Osteoblast (primary cell): Measurements from ENCODE around the gene SIPA1L3. TPM values are rescaled to one million over a fixed set of nuclear protein-coding genes. Genes with fewer than 3 reads are reported as not detected.
"Not testable (repeated sequence)": the region's sequence is repeated elsewhere in the genome, so short reads cannot be mapped to it uniquely, and the experiment has no call there.

ENCODE experiments used
- DNase-seq: peaks from one replicate; pipeline ENCODE4 v3.0.0; 2011; ENCODE audit warnings: low spot score, mixed read lengths; ENCODE audit not compliant: insufficient read length; ENCODE audit errors: missing footprints
- H2AFZ ChIP-seq: 2 replicates; pipeline ENCODE4 v1.6.0; 2011; ENCODE audit warnings: mild to moderate bottlenecking, low read length
- H3K27ac ChIP-seq: 2 replicates; pipeline ENCODE4 v1.5.1; 2011; ENCODE audit warnings: mild to moderate bottlenecking, low read depth, low read length, moderate library complexity
- H3K27me3 ChIP-seq: 2 replicates; pipeline ENCODE4 v1.6.0; 2012; ENCODE audit warnings: mild to moderate bottlenecking, control low read depth, inconsistent platforms, low read length, moderate library complexity; ENCODE audit not compliant: insufficient read depth
- H3K36me3 ChIP-seq: 2 replicates; pipeline ENCODE4 v1.5.1; 2011; ENCODE audit warnings: mild to moderate bottlenecking, low read length, control low read depth, moderate library complexity; ENCODE audit not compliant: insufficient read depth
- H3K4me1 ChIP-seq: 2 replicates; pipeline ENCODE4 v1.5.1; 2011; ENCODE audit warnings: mild to moderate bottlenecking, low read length, control low read depth, moderate library complexity; ENCODE audit not compliant: insufficient read depth
- H3K4me2 ChIP-seq: 2 replicates; pipeline ENCODE4 v1.6.0; 2011; ENCODE audit warnings: mild to moderate bottlenecking, low read length; ENCODE audit not compliant: insufficient read depth
- H3K4me3 ChIP-seq: fragments of 200-600 bp; sonication (generic); 3 replicates; pipeline ENCODE4 v1.5.1; 2012; ENCODE audit warnings: mild to moderate bottlenecking, low read length, inconsistent platforms; ENCODE audit not compliant: insufficient read depth
- H3K79me2 ChIP-seq: 2 replicates; pipeline ENCODE4 v1.6.0; 2012; ENCODE audit warnings: mild to moderate bottlenecking, low read length, control low read depth, inconsistent platforms; ENCODE audit not compliant: insufficient read depth
- H3K9me3 ChIP-seq: 2 replicates; pipeline ENCODE4 v1.5.1; 2011; ENCODE audit warnings: low read depth, low read length, control low read depth
- H4K20me1 ChIP-seq: 2 replicates; pipeline ENCODE4 v1.6.0; 2012; ENCODE audit warnings: mild to moderate bottlenecking, low read length, control low read depth; ENCODE audit not compliant: insufficient read depth
- CTCF ChIP-seq: IDR thresholded peaks from 2 replicates; pipeline ENCODE4 v1.5.1; 2011; ENCODE audit warnings: mild to moderate bottlenecking, low read depth, low read length, moderate library complexity; ENCODE audit errors: extremely low read depth
- total RNA-seq: library from RNA; depleted of rRNA; stranded (reverse); fragments of >200 nt; gene quantifications from 2 replicates; pipeline ENCODE4 v1.2.3, GENCODE V29; 2012

SIPA1L3 gene
- total RNA-seq, 1 donor = 17.4 TPM

- Histone ChIP-seq H3K27ac (peak overlapping the region; percentile 97), H3K79me2 (peaks cover 76% of the 10 kb centered on the region), H3K4me1 (peaks cover 30% of the 10 kb centered on the region), H3K27me3 (no peaks in the 10 kb centered on the region), H3K4me2 (no peak overlapping the region), H3K4me3 (no peak overlapping the region), H3K36me3 (peaks cover 11% of the 10 kb centered on the region), H4K20me1 (no peaks in the 10 kb centered on the region), H2AFZ (no peak overlapping the region), H3K9me3 (no peaks in the 10 kb centered on the region)
- TF ChIP-seq CTCF = no peak
- no peak for DNase-seq
Observed at GRCh38 chr19:38025909-38026307, 118.9 kb downstream of the SIPA1L3 start.

- no peaks in the 10 kb centered on the region for H3K27me3 ChIP-seq
- peak overlapping the region; percentile 97 for H3K27ac ChIP-seq
- peak overlapping the region; percentile 44 for H3K4me3 ChIP-seq
- no peaks in the 10 kb centered on the region for H4K20me1 ChIP-seq
- peaks cover 77% of the 10 kb centered on the region for H3K79me2 ChIP-seq
- peaks cover 43% of the 10 kb centered on the region for H3K4me1 ChIP-seq
- no peak for DNase-seq
- peak overlapping the region; percentile 63 for H3K4me2 ChIP-seq
- H3K9me3 ChIP-seq = no peaks in the 10 kb centered on the region
- no peak for TF ChIP-seq CTCF
- H2AFZ ChIP-seq = no peak overlapping the region
- peaks cover 11% of the 10 kb centered on the region for H3K36me3 ChIP-seq
Observed at GRCh38 chr19:38028913-38029510, 122.0 kb downstream of the SIPA1L3 start.

GRCh38 chr19:38030001-38030400 is 123.0 kb downstream of the SIPA1L3 start:
- H3K79me2 ChIP-seq = peaks cover 74% of the 10 kb centered on the region

GRCh38 chr19:38030686-38031422 is 123.8 kb downstream of the SIPA1L3 start:
- Histone ChIP-seq H2AFZ (no peak overlapping the region), H4K20me1 (no peaks in the 10 kb centered on the region), H3K36me3 (peaks cover 11% of the 10 kb centered on the region), H3K9me3 (no peaks in the 10 kb centered on the region), H3K4me2 (peak overlapping the region; percentile 17), H3K4me3 (no peak overlapping the region), H3K79me2 (peaks cover 67% of the 10 kb centered on the region), H3K4me1 (peaks cover 60% of the 10 kb centered on the region), H3K27me3 (no peaks in the 10 kb centered on the region), H3K27ac (peak overlapping the region; percentile 97)
- no peak for DNase-seq
- TF ChIP-seq CTCF = no peak

More at GRCh38 chr19:38030001-38030400, 123.0 kb downstream of the SIPA1L3 start:
- peaks cover 11% of the 10 kb centered on the region for H3K36me3 ChIP-seq
- not testable (repeated sequence) for H3K9me3 ChIP-seq, H2AFZ ChIP-seq, H3K4me2 ChIP-seq, DNase-seq, H3K27me3 ChIP-seq, H3K4me3 ChIP-seq, H4K20me1 ChIP-seq
- peaks cover 52% of the 10 kb centered on the region for H3K4me1 ChIP-seq
- H3K27ac ChIP-seq = peak overlapping the region; percentile 97
